SK-N-SH (cell line): ENCODE results near the gene EEF1G. TPM values are rescaled to one million over a fixed set of nuclear protein-coding genes. Genes with fewer than 3 reads are reported as not detected.
"Not testable (repeated sequence)": the region's sequence is repeated elsewhere in the genome, so short reads cannot be mapped to it uniquely, and the experiment has no call there.

Experiments used
- CTCF ChIA-PET: fragments of 300-600, 350-600 bp; formaldehyde crosslinking; extraction: SDS; loops from one replicate; lab custom pipeline; 2021; lab: Yijun Ruan, JAX
- POLR2A ChIA-PET: fragments of 350-600 bp; sonication (Branson Sonifier 250); formaldehyde crosslinking; extraction: SDS; loops from one replicate; lab custom pipeline; 2020; ENCODE audit warnings: antibody characterized with exemption, inconsistent platforms; lab: Yijun Ruan, JAX
- DNase-seq: peaks from one replicate; pipeline ENCODE4 v3.0.0; 2012
- H2AFZ ChIP-seq: fragments of 200-600 bp; sonication (generic); 2 replicates; pipeline ENCODE4 v1.8.1; 2016; ENCODE audit warnings: antibody characterized with exemption, mild to moderate bottlenecking, low read depth
- H3F3A ChIP-seq: fragments of 200-600 bp; sonication (generic); replicated peaks from 2 replicates; pipeline ENCODE3; 2016; ENCODE audit warnings: antibody characterized with exemption, mild to moderate bottlenecking; ENCODE audit not compliant: insufficient read depth
- H3K27ac ChIP-seq, 2 experiments: fragments of 200-500 bp in 1 of 2; fragments of 200-600 bp in 1 of 2; sonication (Bioruptor generic) in 1 of 2; sonication (generic), shearing (Covaris generic) in 1 of 2; 2 replicates each; pipeline versions ENCODE4 v1.5.1 to v1.6.1; 2014 to 2016; ENCODE audit warnings: low read depth in 2 of 2, inconsistent platforms in 1 of 2, low read length in 1 of 2, mild to moderate bottlenecking in 1 of 2, mixed read lengths in 1 of 2
- H3K27me3 ChIP-seq: fragments of 200-600 bp; sonication (generic), shearing (Covaris generic); 2 replicates; pipeline ENCODE4 v1.6.1; 2016; ENCODE audit warnings: mixed run types; ENCODE audit not compliant: insufficient read depth
- H3K36me3 ChIP-seq, 2 experiments: fragments of 200-500 bp in 1 of 2; fragments of 200-600 bp in 1 of 2; sonication (Bioruptor generic) in 1 of 2; sonication (generic) in 1 of 2; replicated peaks in 1 of 2; 2 replicates each; pipeline versions ENCODE3 to v1.5.1; 2014 to 2016; ENCODE audit warnings: low read length in 1 of 2, mild to moderate bottlenecking in 1 of 2; ENCODE audit not compliant: insufficient read depth in 2 of 2, control insufficient read depth in 1 of 2
- H3K4me1 ChIP-seq, 2 experiments: fragments of 200-500 bp in 1 of 2; fragments of 200-600 bp in 1 of 2; sonication (Bioruptor generic) in 1 of 2; sonication (generic), shearing (Covaris generic) in 1 of 2; 2 replicates each; pipeline versions ENCODE4 v1.5.1 to v1.6.1; 2014 to 2016; ENCODE audit warnings: low read depth in 1 of 2, low read length in 1 of 2, mixed run types in 1 of 2; ENCODE audit not compliant: insufficient read depth in 2 of 2, control insufficient read depth in 1 of 2
- H3K4me2 ChIP-seq: fragments of 200-600 bp; sonication (generic), shearing (Covaris generic); 2 replicates; pipeline ENCODE4 v1.6.1; 2017; ENCODE audit warnings: mixed run types
- H3K4me3 ChIP-seq, 2 experiments: fragments of 200-500 bp in 1 of 2; fragments of 200-600 bp in 1 of 2; sonication (Bioruptor generic) in 1 of 2; sonication (generic), shearing (Covaris generic) in 1 of 2; 2 replicates each; pipeline versions ENCODE4 v1.5.1 to v1.8.1; 2014 to 2016; ENCODE audit warnings: low read depth in 2 of 2, inconsistent platforms in 1 of 2, low read length in 1 of 2, mild to moderate bottlenecking in 1 of 2, mixed read lengths in 1 of 2, moderate library complexity in 1 of 2
- H3K79me2 ChIP-seq: fragments of 200-600 bp; sonication (generic); 2 replicates; pipeline ENCODE4 v1.8.1; 2017; ENCODE audit warnings: mild to moderate bottlenecking; ENCODE audit not compliant: insufficient read depth
- H3K9ac ChIP-seq: fragments of 200-600 bp; sonication (generic); 2 replicates; pipeline ENCODE4 v1.6.1; 2017; ENCODE audit warnings: mixed run types
- H3K9me2 ChIP-seq: fragments of 200-600 bp; sonication (generic); 2 replicates; pipeline ENCODE4 v1.6.1; 2017; ENCODE audit warnings: mixed run types
- H3K9me3 ChIP-seq: fragments of 200-600 bp; sonication (generic); 2 replicates; pipeline ENCODE4 v1.6.1; 2017; ENCODE audit warnings: mixed run types, mild to moderate bottlenecking, moderate library complexity
- H4K20me1 ChIP-seq: fragments of 200-600 bp; sonication (generic); 2 replicates; pipeline ENCODE4 v1.6.1; 2017; ENCODE audit warnings: mild to moderate bottlenecking, mixed run types; ENCODE audit not compliant: insufficient read depth
- FOXJ3 ChIP-seq: sonication (generic); formaldehyde crosslinking; IDR thresholded peaks from 2 replicates; pipeline ENCODE4 v1.5.1; 2020; ENCODE audit warnings: mild to moderate bottlenecking, missing genetic modification reagents
- FOXM1 ChIP-seq: IDR thresholded peaks from 2 replicates; pipeline ENCODE4 v1.4.0; 2012; ENCODE audit warnings: low read depth, mild to moderate bottlenecking
- GATA2 ChIP-seq: sonication (generic); formaldehyde crosslinking; IDR thresholded peaks from 2 replicates; pipeline ENCODE4 v1.5.0; 2020; ENCODE audit warnings: mild to moderate bottlenecking, missing genetic modification reagents
- JUND ChIP-seq: IDR thresholded peaks from 2 replicates; pipeline ENCODE4 v1.4.0; 2012
- MAX ChIP-seq: IDR thresholded peaks from 2 replicates; pipeline ENCODE4 v1.4.0; 2012; ENCODE audit warnings: low read depth
- MEF2A ChIP-seq: IDR thresholded peaks from 2 replicates; pipeline ENCODE4 v1.4.0; 2012; ENCODE audit warnings: low read depth, borderline replicate concordance
- MXI1 ChIP-seq: IDR thresholded peaks from 2 replicates; pipeline ENCODE4 v1.6.1; 2012; ENCODE audit warnings: mild to moderate bottlenecking, low read depth, low read length, improper control_type of control experiment
- RCOR1 ChIP-seq: fragments of 150-350 bp; IDR thresholded peaks from 2 replicates; pipeline ENCODE4 v1.6.1; 2017; ENCODE audit warnings: antibody characterized with exemption, low read length
- RFX5 ChIP-seq: IDR thresholded peaks from 2 replicates; pipeline ENCODE4 v1.6.1; 2012; ENCODE audit warnings: mild to moderate bottlenecking, improper control_type of control experiment, low read length
- TAF1 ChIP-seq: IDR thresholded peaks from 2 replicates; pipeline ENCODE4 v1.6.1; 2012; ENCODE audit warnings: low read depth, mild to moderate bottlenecking, low read length, moderate library complexity, borderline replicate concordance
- TCF12 ChIP-seq: IDR thresholded peaks from 2 replicates; pipeline ENCODE4 v1.4.0; 2012
- TEAD4 ChIP-seq: IDR thresholded peaks from 2 replicates; pipeline ENCODE4 v1.4.0; 2012; ENCODE audit warnings: mild to moderate bottlenecking, borderline replicate concordance; ENCODE audit not compliant: insufficient read depth
- USF2 ChIP-seq: fragments of 150-350 bp; IDR thresholded peaks from 2 replicates; pipeline ENCODE4 v1.6.1; 2017; ENCODE audit warnings: antibody characterized with exemption, low read length, low read depth, borderline replicate concordance
- YY1 ChIP-seq: IDR thresholded peaks from 2 replicates; pipeline ENCODE4 v1.4.0; 2012; ENCODE audit warnings: low read depth, mild to moderate bottlenecking
- WGBS: methylation state at CpG from one replicate; pipeline ENCODE4 v1.1.6; 2017; ENCODE audit warnings: low lambda C conversion rate; 5-methylcytosine and 5-hydroxymethylcytosine counted together
- polyA plus RNA-seq, 3 experiments: library from polyadenylated mRNA; depleted of rRNA; stranded (reverse); fragments of >200 nt; gene quantifications; 2 replicates each; pipeline ENCODE4 v1.2.3, GENCODE V29; 2012
- TF ChIP-seq, protein P1 (sequence below): IDR thresholded peaks from 2 replicates; pipeline ENCODE4 v1.6.1; 2012; ENCODE audit warnings: mild to moderate bottlenecking, low read depth, low read length, moderate library complexity
- TF ChIP-seq, protein P2 (sequence below): fragments of 150-350 bp; IDR thresholded peaks from 2 replicates; pipeline ENCODE4 v1.6.1; 2016; ENCODE audit warnings: mild to moderate bottlenecking, low read depth, low read length

The EEF1G gene
- polyA plus RNA-seq, 1 of the 3 experiments (the other 2 are of a cell fraction), result 1,853 TPM

DNA sequence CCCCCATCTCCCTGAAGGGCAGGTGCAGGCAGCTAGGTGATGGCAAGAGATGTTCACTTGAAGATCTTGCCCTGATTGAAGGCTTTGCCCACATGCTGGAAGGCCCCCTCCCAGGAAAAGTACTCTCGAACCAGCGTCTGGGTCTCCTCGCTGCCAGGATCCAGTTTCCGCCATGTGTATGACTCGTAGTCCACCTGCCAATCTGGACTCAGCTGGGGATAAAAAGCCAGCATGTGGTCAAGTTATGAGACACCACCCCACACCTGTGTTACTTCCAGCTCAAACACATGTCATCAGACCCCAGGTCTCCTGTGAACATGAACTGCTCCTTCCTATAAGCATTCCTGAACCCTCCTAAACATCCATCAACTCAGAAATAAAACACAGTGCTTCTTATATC is 14.1 kb downstream of the EEF1G start:
- not testable (repeated sequence) for H3K4me3 ChIP-seq, H3K9ac ChIP-seq, DNase-seq, H3K9me2 ChIP-seq, H2AFZ ChIP-seq, H3K27me3 ChIP-seq, H3K9me3 ChIP-seq
- Histone ChIP-seq H3K79me2 (peaks cover 51% of the 10 kb centered on the region), H3K27ac (peak overlapping the region in 1 of 2 experiments; percentile 80; a peak in 1 of 4 replicates), H3F3A (peaks cover 82% of the 10 kb centered on the region), H3K4me1 (peaks cover 26 to 55% of the 10 kb centered on the region in 2 experiments), H3K4me2 (0 out of 2 replicates have a peak overlapping the region, but pooled peaks have one; percentile 18), H4K20me1 (peaks cover 19% of the 10 kb centered on the region), H3K36me3 (peaks cover 41 to 46% of the 10 kb centered on the region in 2 experiments)
- ChIA-PET CTCF (interaction anchor here (1.1 to 11.8 kb wide), 9 partner anchors 8 to 178 kb away, joined by 3 to 90 read pairs (median 7); partner anchors contain the start of genes AHNAK and TUT1), POLR2A (interaction anchor here (1.7 kb wide), 2 partner anchors 13 to 32 kb away, joined by 3 to 6 read pairs; partner anchors contain the start of gene TUT1)
- WGBS, result 75% methylated on average over 4 of the region's 5 CpGs
- peak; percentile 42; the same call in 1 of the 2 replicates for TF ChIP-seq TCF12

DNA sequence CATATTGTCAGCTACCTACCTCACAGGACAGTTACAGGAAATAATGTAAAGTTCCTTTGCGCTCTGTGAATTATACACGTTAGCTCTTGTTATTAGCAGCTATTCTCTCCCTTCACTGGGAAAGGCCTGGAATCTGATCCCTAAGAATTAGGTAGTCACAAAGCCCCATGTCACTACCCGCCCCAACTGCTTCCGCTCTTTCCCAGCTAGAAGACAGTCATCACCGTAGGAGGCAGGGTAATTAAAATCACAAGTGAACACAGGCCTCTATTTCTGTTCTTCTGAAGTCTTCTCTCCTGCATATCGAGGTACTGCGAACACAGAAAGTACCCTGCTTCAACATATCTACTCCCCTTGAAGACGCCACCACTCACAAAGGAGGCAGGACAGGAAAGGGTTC is 14.5 kb downstream of the EEF1G start:
- peaks cover 83% of the 10 kb centered on the region for H3F3A ChIP-seq
- peak overlapping the region in 1 of 2 experiments; percentile 80; a peak in 1 of 4 replicates for H3K27ac ChIP-seq
- H4K20me1 ChIP-seq, result peaks cover 19% of the 10 kb centered on the region
- H3K27me3 ChIP-seq, result no peaks in the 10 kb centered on the region
- ChIA-PET CTCF (interaction anchor here (1.1 to 11.8 kb wide), 5 partner anchors 8 to 165 kb away, joined by 4 to 90 read pairs (median 12); partner anchors contain the start of gene TUT1), POLR2A (interaction anchor here (1.7 kb wide), 1 partner anchor 32 kb away, joined by 6 read pairs; the partner anchor contains the start of gene TUT1)
- no peak overlapping the region for H2AFZ ChIP-seq
- H3K9me3 ChIP-seq, result no peaks in the 10 kb centered on the region
- no peak overlapping the region for H3K4me2 ChIP-seq
- H3K4me3 ChIP-seq, result no peak overlapping the region
- H3K79me2 ChIP-seq, result peaks cover 51% of the 10 kb centered on the region
- WGBS, result 88% methylated on average over 8 of the region's 8 CpGs
- peaks cover 41 to 46% of the 10 kb centered on the region in 2 experiments for H3K36me3 ChIP-seq
- H3K4me1 ChIP-seq, result peaks cover 30 to 59% of the 10 kb centered on the region in 2 experiments
- TF ChIP-seq RCOR1 (no peak), YY1 (no peak), RFX5 (no peak), TAF1 (no peak), USF2 (no peak), JUND (no peak), GATA2 (CRISPR knock-in tag) (no peak), MXI1 (no peak), MEF2A (no peak), TEAD4 (no peak), FOXJ3 (CRISPR knock-in tag) (no peak), MAX (no peak), FOXM1 (no peak)
- TF ChIP-seq, protein P1, sequence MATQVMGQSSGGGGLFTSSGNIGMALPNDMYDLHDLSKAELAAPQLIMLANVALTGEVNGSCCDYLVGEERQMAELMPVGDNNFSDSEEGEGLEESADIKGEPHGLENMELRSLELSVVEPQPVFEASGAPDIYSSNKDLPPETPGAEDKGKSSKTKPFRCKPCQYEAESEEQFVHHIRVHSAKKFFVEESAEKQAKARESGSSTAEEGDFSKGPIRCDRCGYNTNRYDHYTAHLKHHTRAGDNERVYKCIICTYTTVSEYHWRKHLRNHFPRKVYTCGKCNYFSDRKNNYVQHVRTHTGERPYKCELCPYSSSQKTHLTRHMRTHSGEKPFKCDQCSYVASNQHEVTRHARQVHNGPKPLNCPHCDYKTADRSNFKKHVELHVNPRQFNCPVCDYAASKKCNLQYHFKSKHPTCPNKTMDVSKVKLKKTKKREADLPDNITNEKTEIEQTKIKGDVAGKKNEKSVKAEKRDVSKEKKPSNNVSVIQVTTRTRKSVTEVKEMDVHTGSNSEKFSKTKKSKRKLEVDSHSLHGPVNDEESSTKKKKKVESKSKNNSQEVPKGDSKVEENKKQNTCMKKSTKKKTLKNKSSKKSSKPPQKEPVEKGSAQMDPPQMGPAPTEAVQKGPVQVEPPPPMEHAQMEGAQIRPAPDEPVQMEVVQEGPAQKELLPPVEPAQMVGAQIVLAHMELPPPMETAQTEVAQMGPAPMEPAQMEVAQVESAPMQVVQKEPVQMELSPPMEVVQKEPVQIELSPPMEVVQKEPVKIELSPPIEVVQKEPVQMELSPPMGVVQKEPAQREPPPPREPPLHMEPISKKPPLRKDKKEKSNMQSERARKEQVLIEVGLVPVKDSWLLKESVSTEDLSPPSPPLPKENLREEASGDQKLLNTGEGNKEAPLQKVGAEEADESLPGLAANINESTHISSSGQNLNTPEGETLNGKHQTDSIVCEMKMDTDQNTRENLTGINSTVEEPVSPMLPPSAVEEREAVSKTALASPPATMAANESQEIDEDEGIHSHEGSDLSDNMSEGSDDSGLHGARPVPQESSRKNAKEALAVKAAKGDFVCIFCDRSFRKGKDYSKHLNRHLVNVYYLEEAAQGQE, result no peak
- TF ChIP-seq, protein P2, sequence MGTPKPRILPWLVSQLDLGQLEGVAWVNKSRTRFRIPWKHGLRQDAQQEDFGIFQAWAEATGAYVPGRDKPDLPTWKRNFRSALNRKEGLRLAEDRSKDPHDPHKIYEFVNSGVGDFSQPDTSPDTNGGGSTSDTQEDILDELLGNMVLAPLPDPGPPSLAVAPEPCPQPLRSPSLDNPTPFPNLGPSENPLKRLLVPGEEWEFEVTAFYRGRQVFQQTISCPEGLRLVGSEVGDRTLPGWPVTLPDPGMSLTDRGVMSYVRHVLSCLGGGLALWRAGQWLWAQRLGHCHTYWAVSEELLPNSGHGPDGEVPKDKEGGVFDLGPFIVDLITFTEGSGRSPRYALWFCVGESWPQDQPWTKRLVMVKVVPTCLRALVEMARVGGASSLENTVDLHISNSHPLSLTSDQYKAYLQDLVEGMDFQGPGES, result no peak
- no peak for DNase-seq
- H3K9me2 ChIP-seq, result no peaks in the 10 kb centered on the region
- H3K9ac ChIP-seq, result no peak overlapping the region
